ENCODE results near the gene PGR.

The PGR gene

GRCh38 chr11:101090679-101091270 is 38.8 kb downstream of the PGR start:
- H3K4me3 ChIP-seq (ENCODE audit: low read length) = no peak overlapping the region
- DNase-seq (ENCODE audit: low read depth, low spot score) = no peak

GRCh38 chr11:101083335-101083734 is 46.3 kb downstream of the PGR start:
- no peak overlapping the region for H3K4me3 ChIP-seq (ENCODE audit: low read length)
- no peak for DNase-seq (ENCODE audit: low read depth, low spot score)

- H3K4me3 ChIP-seq (ENCODE audit: low read length) = no peak overlapping the region
- no peak for DNase-seq (ENCODE audit: low read depth, low spot score)
Measured at GRCh38 chr11:101082813-101083212, 46.8 kb downstream of the PGR start.

- H3K4me3 ChIP-seq (ENCODE audit: low read length) = no peak overlapping the region
Measured at GRCh38 chr11:101063706-101064105, 65.9 kb downstream of the PGR start.

GRCh38 chr11:101061606-101062005 is 68.0 kb downstream of the PGR start:
- no peak overlapping the region for H3K4me3 ChIP-seq (ENCODE audit: low read length)
- DNase-seq (ENCODE audit: low read depth, low spot score) = no peak

More at GRCh38 chr11:101063706-101064105, 65.9 kb downstream of the PGR start:
- DNase-seq (ENCODE audit: low read depth, low spot score) = no peak

GRCh38 chr11:101059331-101059730 is 70.3 kb downstream of the PGR start:
- H3K4me3 ChIP-seq (ENCODE audit: low read length) = no peak overlapping the region
- no peak for DNase-seq (ENCODE audit: low read depth, low spot score)

GRCh38 chr11:101053492-101053891 is 76.1 kb downstream of the PGR start:
- no peak overlapping the region for H3K4me3 ChIP-seq (ENCODE audit: low read length)
- DNase-seq (ENCODE audit: low read depth, low spot score) = no peak

GRCh38 chr11:101051677-101052076 is 77.9 kb downstream of the PGR start:
- H3K4me3 ChIP-seq (ENCODE audit: low read length) = no peak overlapping the region
- DNase-seq (ENCODE audit: low read depth, low spot score) = no peak

GRCh38 chr11:101049813-101050212 is 79.8 kb downstream of the PGR start:
- no peak for DNase-seq (ENCODE audit: low read depth, low spot score)
- H3K4me3 ChIP-seq (ENCODE audit: low read length) = no peak overlapping the region

- DNase-seq (ENCODE audit: low read depth, low spot score) = no peak
- H3K4me3 ChIP-seq (ENCODE audit: low read length) = no peak overlapping the region
Measured at GRCh38 chr11:101049123-101049522, 80.5 kb downstream of the PGR start.

- H3K4me3 ChIP-seq (ENCODE audit: low read length) = no peak overlapping the region
- no peak for DNase-seq (ENCODE audit: low read depth, low spot score)
Measured at GRCh38 chr11:101048479-101048878, 81.1 kb downstream of the PGR start.

- H3K4me3 ChIP-seq (ENCODE audit: low read length) = no peak overlapping the region
- no peak for DNase-seq (ENCODE audit: low read depth, low spot score)
Measured at GRCh38 chr11:101046947-101047346, 82.7 kb downstream of the PGR start.

GRCh38 chr11:101045415-101045814 is 84.2 kb downstream of the PGR start:
- no peak overlapping the region for H3K4me3 ChIP-seq (ENCODE audit: low read length)
- DNase-seq (ENCODE audit: low read depth, low spot score) = no peak

- DNase-seq (ENCODE audit: low read depth, low spot score) = no peak
- H3K4me3 ChIP-seq (ENCODE audit: low read length) = no peak overlapping the region
Measured at GRCh38 chr11:101043940-101044339, 85.7 kb downstream of the PGR start.

- no peak overlapping the region for H3K4me3 ChIP-seq (ENCODE audit: low read length)
- no peak for DNase-seq (ENCODE audit: low read depth, low spot score)
Measured at GRCh38 chr11:101035872-101036271, 93.7 kb downstream of the PGR start.

GRCh38 chr11:101034076-101034475 is 95.5 kb downstream of the PGR start:
- no peak for DNase-seq (ENCODE audit: low read depth, low spot score)
- no peak overlapping the region for H3K4me3 ChIP-seq (ENCODE audit: low read length)

GRCh38 chr11:101032991-101033390 is 96.6 kb downstream of the PGR start:
- no peak overlapping the region for H3K4me3 ChIP-seq (ENCODE audit: low read length)
- no peak for DNase-seq (ENCODE audit: low read depth, low spot score)

GRCh38 chr11:101031713-101032112 is 97.9 kb downstream of the PGR start:
- no peak for DNase-seq (ENCODE audit: low read depth, low spot score)
- H3K4me3 ChIP-seq (ENCODE audit: low read length) = no peak overlapping the region

- H3K4me3 ChIP-seq (ENCODE audit: low read length) = no peak overlapping the region
- no peak for DNase-seq (ENCODE audit: low read depth, low spot score)
Measured at GRCh38 chr11:101030692-101031091, 98.9 kb downstream of the PGR start.

- H3K4me3 ChIP-seq (ENCODE audit: low read length) = no peak overlapping the region
- no peak for DNase-seq (ENCODE audit: low read depth, low spot score)
Measured at GRCh38 chr11:101030015-101030414, 99.6 kb downstream of the PGR start.

- no peak for DNase-seq (ENCODE audit: low read depth, low spot score)
- H3K4me3 ChIP-seq (ENCODE audit: low read length) = no peak overlapping the region
Measured at GRCh38 chr11:101028644-101029043, 101.0 kb downstream of the PGR start.

- DNase-seq (ENCODE audit: low read depth, low spot score) = no peak
- H3K4me3 ChIP-seq (ENCODE audit: low read length) = no peak overlapping the region
Measured at GRCh38 chr11:101022256-101022655, 107.4 kb downstream of the PGR start.
